ENCODE measurements around the gene SPRN.

- TF ChIP-seq EZH2phosphoT487 (IDR thresholded peaks at IDR 0.05) (no peak), EZH2 (IDR thresholded peaks at IDR 0.05) (no peak)
- TF ChIP-seq, protein P1, sequence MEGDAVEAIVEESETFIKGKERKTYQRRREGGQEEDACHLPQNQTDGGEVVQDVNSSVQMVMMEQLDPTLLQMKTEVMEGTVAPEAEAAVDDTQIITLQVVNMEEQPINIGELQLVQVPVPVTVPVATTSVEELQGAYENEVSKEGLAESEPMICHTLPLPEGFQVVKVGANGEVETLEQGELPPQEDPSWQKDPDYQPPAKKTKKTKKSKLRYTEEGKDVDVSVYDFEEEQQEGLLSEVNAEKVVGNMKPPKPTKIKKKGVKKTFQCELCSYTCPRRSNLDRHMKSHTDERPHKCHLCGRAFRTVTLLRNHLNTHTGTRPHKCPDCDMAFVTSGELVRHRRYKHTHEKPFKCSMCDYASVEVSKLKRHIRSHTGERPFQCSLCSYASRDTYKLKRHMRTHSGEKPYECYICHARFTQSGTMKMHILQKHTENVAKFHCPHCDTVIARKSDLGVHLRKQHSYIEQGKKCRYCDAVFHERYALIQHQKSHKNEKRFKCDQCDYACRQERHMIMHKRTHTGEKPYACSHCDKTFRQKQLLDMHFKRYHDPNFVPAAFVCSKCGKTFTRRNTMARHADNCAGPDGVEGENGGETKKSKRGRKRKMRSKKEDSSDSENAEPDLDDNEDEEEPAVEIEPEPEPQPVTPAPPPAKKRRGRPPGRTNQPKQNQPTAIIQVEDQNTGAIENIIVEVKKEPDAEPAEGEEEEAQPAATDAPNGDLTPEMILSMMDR (IDR thresholded peaks at IDR 0.05) = no peak
Observed at GRCh38 chr10:133394801-133395221, 29.6 kb downstream of the SPRN start.

Measured in neural progenitor cell (in vitro differentiated cells).